Tibial artery (tissue), 4 donors: Measurements from ENCODE around the gene ZBTB7C.
A peak's percentile ranks its signal among the peaks of the same experiment; 100 is the strongest.

Experiments used
- DNase-seq, 2 donors: peaks; one replicate each; pipeline ENCODE4 v3.0.0-alpha.2; 2019
- H3K27ac ChIP-seq, 2 donors: fragments of 200-600 bp; sonication (generic) in 1 of 2; 1 replicate in 1 of 2; 2 replicates in 1 of 2; pipeline ENCODE4 v1.5.1; 2018 to 2019; ENCODE audit warnings: mild to moderate bottlenecking in 1 of 2
- H3K27me3 ChIP-seq, 2 donors: fragments of 200-600 bp; sonication (generic) in 1 of 2; one replicate each; pipeline versions ENCODE4 v1.5.1 to v1.6.0; 2016 to 2019
- H3K36me3 ChIP-seq, 3 donors: fragments of 200-600 bp; sonication (generic) in 2 of 3; one replicate each; pipeline ENCODE4 v1.5.1; 2016 to 2019; ENCODE audit warnings: mild to moderate bottlenecking in 2 of 3
- H3K4me1 ChIP-seq, 4 donors: fragments of 200-600 bp; sonication (generic) in 2 of 4; 1 replicate in 3 of 4; 2 replicates in 1 of 4; pipeline ENCODE4 v1.5.1; 2016 to 2019
- H3K4me3 ChIP-seq, 2 donors: fragments of 200-600 bp; sonication (generic) in 1 of 2; 1 replicate in 1 of 2; 2 replicates in 1 of 2; pipeline ENCODE4 v1.5.1; 2018 to 2019; ENCODE audit warnings: mild to moderate bottlenecking in 2 of 2
- H3K9me3 ChIP-seq, 3 donors: fragments of 200-600 bp; sonication (generic) in 1 of 3; one replicate each; pipeline ENCODE4 v1.5.1; 2016 to 2019
- CTCF ChIP-seq, 2 experiments: fragments of 200-600 bp in 1 of 2; fragments of 450-650 bp in 1 of 2; IDR thresholded peaks; one replicate each; pipeline ENCODE4 v1.5.1; 2017 to 2019; ENCODE audit warnings: antibody characterized with exemption in 2 of 2, mild to moderate bottlenecking in 1 of 2, moderate library complexity in 1 of 2
- intact Hi-C: fragments of 100-400 bp; cut with DNase I; formaldehyde crosslinking; loops from one replicate; pipeline ENCODE4 v1.15.0; 2023; ENCODE audit warnings: low total_unique reads

Gene ZBTB7C

GRCh38 chr18:48176909-48177308, 232.3 kb downstream of the ZBTB7C start:
- Histone ChIP-seq H3K9me3 (no peaks in the 10 kb centered on the region), H3K27me3 (no peaks in the 10 kb centered on the region), H3K36me3 (no peaks in the 10 kb centered on the region), H3K4me1 (no peaks in the 10 kb centered on the region), H3K4me3 (no peak overlapping the region), H3K27ac (no peak overlapping the region)
- intact Hi-C loops = no loop called here
- DNase-seq = no peak
- TF ChIP-seq CTCF (IDR thresholded peaks at IDR 0.05) = no peak

- intact Hi-C loops = no loop called here
- Histone ChIP-seq H3K27me3 (no peaks in the 10 kb centered on the region), H3K4me1 (no peaks in the 10 kb centered on the region), H3K27ac (no peak overlapping the region), H3K9me3 (no peaks in the 10 kb centered on the region), H3K4me3 (no peak overlapping the region), H3K36me3 (no peaks in the 10 kb centered on the region)
- no peak for TF ChIP-seq CTCF (IDR thresholded peaks at IDR 0.05)
- DNase-seq = peak in 1 of 2 donors; percentile 33
Observed at GRCh38 chr18:48173557-48173956, 235.6 kb downstream of the ZBTB7C start.

- Histone ChIP-seq H3K4me3 (no peak overlapping the region), H3K27ac (no peak overlapping the region), H3K4me1 (no peaks in the 10 kb centered on the region), H3K27me3 (no peaks in the 10 kb centered on the region), H3K9me3 (no peaks in the 10 kb centered on the region), H3K36me3 (no peaks in the 10 kb centered on the region)
- no peak for TF ChIP-seq CTCF (IDR thresholded peaks at IDR 0.05)
- intact Hi-C loops = no loop called here
- peak in 1 of 2 donors; percentile 50 for DNase-seq
Observed at GRCh38 chr18:48172226-48173006, 236.8 kb downstream of the ZBTB7C start.

- H3K27ac ChIP-seq = no peak overlapping the region
- DNase-seq = peak in 1 of 2 donors; percentile 29
- no peaks in the 10 kb centered on the region for H3K9me3 ChIP-seq
- H3K27me3 ChIP-seq = no peaks in the 10 kb centered on the region
- H3K36me3 ChIP-seq = no peaks in the 10 kb centered on the region
- TF ChIP-seq CTCF (IDR thresholded peaks at IDR 0.05) = no peak
- no peak overlapping the region for H3K4me3 ChIP-seq
- H3K4me1 ChIP-seq = no peaks in the 10 kb centered on the region
- intact Hi-C loops = no loop called here
Observed at GRCh38 chr18:48171490-48172188, 237.5 kb downstream of the ZBTB7C start.

GRCh38 chr18:48170651-48171050, 238.5 kb downstream of the ZBTB7C start:
- peak in 1 of 2 donors; percentile 34 for DNase-seq
- no peak for TF ChIP-seq CTCF (IDR thresholded peaks at IDR 0.05)
- H3K27ac ChIP-seq = no peak overlapping the region
- intact Hi-C loops = no loop called here
- no peaks in the 10 kb centered on the region for H3K36me3 ChIP-seq
- H3K4me3 ChIP-seq = no peak overlapping the region
- H3K4me1 ChIP-seq = no peaks in the 10 kb centered on the region
- H3K27me3 ChIP-seq = no peaks in the 10 kb centered on the region
- no peaks in the 10 kb centered on the region for H3K9me3 ChIP-seq
